HepG2 (cell line): ENCODE data around the gene PODXL2.

Source experiments
- FOSL2 ChIP-seq: sonication (generic); formaldehyde crosslinking; IDR thresholded peaks from 2 replicates; pipeline ENCODE4 v1.4.0; 2020; ENCODE audit warnings: missing genetic modification reagents
- HMG20A ChIP-seq: IDR thresholded peaks from 2 replicates; pipeline ENCODE4 v1.6.1; 2016; ENCODE audit warnings: borderline replicate concordance
- HNRNPL ChIP-seq: fragments of 200-400 bp; formaldehyde crosslinking; IDR thresholded peaks from 2 replicates; pipeline ENCODE4 v1.6.1; 2017; ENCODE audit warnings: mild to moderate bottlenecking, low read depth, low read length
- HOXD1 ChIP-seq: sonication (generic); formaldehyde crosslinking; IDR thresholded peaks from 2 replicates; pipeline ENCODE4 v1.5.0; 2020; ENCODE audit warnings: missing genetic modification reagents
- MED1 ChIP-seq: sonication (generic); formaldehyde crosslinking; IDR thresholded peaks from 2 replicates; pipeline ENCODE4 v1.4.0; 2020; ENCODE audit warnings: missing genetic modification reagents
- NR1H2 ChIP-seq: sonication (generic); formaldehyde crosslinking; IDR thresholded peaks from 2 replicates; pipeline ENCODE4 v1.8.1; 2022; ENCODE audit warnings: low read depth, missing genetic modification reagents, borderline replicate concordance
- POLR2A ChIP-seq, 2 experiments: IDR thresholded peaks; 2 replicates each; pipeline ENCODE4 v1.6.1; 2011; ENCODE audit warnings: low read depth in 2 of 2, low read length in 2 of 2, mild to moderate bottlenecking in 1 of 2, moderate library complexity in 1 of 2; ENCODE audit not compliant: insufficient read depth in 1 of 2
- RAD21 ChIP-seq: fragments of 450-650 bp; formaldehyde crosslinking; IDR thresholded peaks from 2 replicates; pipeline ENCODE4 v1.5.0; 2020; ENCODE audit warnings: mild to moderate bottlenecking
- ZBTB1 ChIP-seq: sonication (generic); formaldehyde crosslinking; IDR thresholded peaks from 2 replicates; pipeline ENCODE4 v1.4.0; 2020; ENCODE audit warnings: missing genetic modification reagents, borderline replicate concordance
- ZNF350 ChIP-seq: sonication (generic); formaldehyde crosslinking; IDR thresholded peaks from 2 replicates; pipeline ENCODE4 v1.4.0; 2020; ENCODE audit warnings: mild to moderate bottlenecking, low read depth, missing genetic modification reagents, borderline replicate concordance
- TF ChIP-seq, protein P1 (sequence below): sonication (generic); formaldehyde crosslinking; IDR thresholded peaks from 2 replicates; pipeline ENCODE4 v1.5.0; 2020; ENCODE audit warnings: mild to moderate bottlenecking, missing genetic modification reagents, moderate library complexity

DNA sequence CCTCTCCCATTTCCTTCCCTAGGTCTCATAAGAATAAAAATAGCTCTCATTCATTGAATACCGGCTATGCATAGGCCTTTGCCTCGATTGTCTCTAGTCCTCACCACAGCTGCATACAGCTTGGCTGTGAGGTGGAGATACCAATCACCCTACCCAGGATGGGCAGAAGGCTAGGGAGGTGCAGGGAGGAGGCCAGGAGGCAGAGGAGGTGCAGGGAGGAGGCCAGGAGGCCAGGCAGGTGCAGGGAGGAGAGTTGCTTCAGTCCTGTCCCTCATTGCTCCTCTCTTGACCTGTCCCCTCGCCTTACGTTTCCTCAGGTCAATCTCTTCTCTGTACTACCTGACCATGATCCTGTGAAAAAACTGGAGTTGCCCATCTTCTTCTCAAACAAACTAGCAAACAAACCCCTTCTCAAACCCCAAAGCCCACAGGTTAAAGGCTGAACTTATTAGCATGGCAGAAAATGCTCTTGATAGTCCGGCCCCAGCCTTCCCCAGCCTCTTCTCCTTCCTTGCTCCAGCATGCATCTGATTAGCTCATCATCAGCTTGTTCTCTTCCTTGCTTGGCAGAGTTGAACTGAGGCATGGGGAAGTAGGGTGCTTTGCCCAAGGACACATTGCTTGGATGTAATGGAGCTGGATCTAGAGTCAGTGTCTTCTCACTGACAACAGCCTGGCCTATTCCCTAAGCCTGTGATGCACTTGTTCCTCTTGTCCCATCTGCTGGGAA lies 15.8 kb downstream of the PODXL2 start:
- TF ChIP-seq POLR2A (IDR thresholded peaks at IDR 0.05; ENCODE audit: insufficient read depth in 1 of 2, low read depth in 2 of 2, low read length in 2 of 2) (no peak), HOXD1 (CRISPR knock-in tag) (no peak), ZNF350 (CRISPR knock-in tag) (no peak), RAD21 (CRISPR knock-in tag) (no peak), MED1 (CRISPR knock-in tag) (no peak), HMG20A (no peak), HNRNPL (no peak), ZBTB1 (CRISPR knock-in tag) (no peak), NR1H2 (no peak), FOSL2 (CRISPR knock-in tag) (no peak)
- TF ChIP-seq, protein P1, sequence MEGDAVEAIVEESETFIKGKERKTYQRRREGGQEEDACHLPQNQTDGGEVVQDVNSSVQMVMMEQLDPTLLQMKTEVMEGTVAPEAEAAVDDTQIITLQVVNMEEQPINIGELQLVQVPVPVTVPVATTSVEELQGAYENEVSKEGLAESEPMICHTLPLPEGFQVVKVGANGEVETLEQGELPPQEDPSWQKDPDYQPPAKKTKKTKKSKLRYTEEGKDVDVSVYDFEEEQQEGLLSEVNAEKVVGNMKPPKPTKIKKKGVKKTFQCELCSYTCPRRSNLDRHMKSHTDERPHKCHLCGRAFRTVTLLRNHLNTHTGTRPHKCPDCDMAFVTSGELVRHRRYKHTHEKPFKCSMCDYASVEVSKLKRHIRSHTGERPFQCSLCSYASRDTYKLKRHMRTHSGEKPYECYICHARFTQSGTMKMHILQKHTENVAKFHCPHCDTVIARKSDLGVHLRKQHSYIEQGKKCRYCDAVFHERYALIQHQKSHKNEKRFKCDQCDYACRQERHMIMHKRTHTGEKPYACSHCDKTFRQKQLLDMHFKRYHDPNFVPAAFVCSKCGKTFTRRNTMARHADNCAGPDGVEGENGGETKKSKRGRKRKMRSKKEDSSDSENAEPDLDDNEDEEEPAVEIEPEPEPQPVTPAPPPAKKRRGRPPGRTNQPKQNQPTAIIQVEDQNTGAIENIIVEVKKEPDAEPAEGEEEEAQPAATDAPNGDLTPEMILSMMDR (CRISPR knock-in tag) = no peak
